Articular chondrocyte of knee joint (primary cell): ENCODE data around the gene FCN3. TPM values are rescaled to one million over a fixed set of nuclear protein-coding genes. Genes with fewer than 3 reads are reported as not detected.

Experiments
- small RNA-seq: library from RNA; depleted of rRNA; stranded (forward); fragments of <200 nt; gene quantifications from one replicate; pipeline ENCODE3, GENCODE V24; 2012
- total RNA-seq: library from RNA; depleted of rRNA; stranded (reverse); fragments of >200 nt; gene quantifications from 2 replicates; pipeline ENCODE4 v1.2.3, GENCODE V29; 2012

The FCN3 gene
- not detected in 2 replicates for total RNA-seq

GRCh38 chr1:27374362-27375086, at the start of gene FCN3:
TSS of gene FCN3 (minus strand) at chr1:27374824. CDS start at chr1:27374818, 6 bp downstream.

GRCh38 chr1:27392096-27392777, 17.6 kb upstream of the FCN3 start, which contains the start of gene GPR3:
TSS of gene GPR3 (plus strand) at chr1:27392622. CDS start at chr1:27393799, 1,177 bp downstream.

GRCh38 chr1:27383039-27383605, 8.5 kb upstream of the FCN3 start, which contains the start of gene CD164L2:
TSS of gene CD164L2 (minus strand) at chr1:27383333. CDS start at chr1:27383239, 94 bp downstream.

GRCh38 chr1:27366411-27367159, 8.0 kb downstream of the FCN3 start, which contains the start of gene MAP3K6:
TSS of gene MAP3K6 (minus strand) at chr1:27366961. CDS start at chr1:27366597, 364 bp downstream.

GRCh38 chr1:27341525-27342252, 32.9 kb downstream of the FCN3 start, which contains the start of gene SYTL1:
TSS of gene SYTL1 (plus strand) at chr1:27342022. CDS start at chr1:27345335, 3,313 bp downstream.

GRCh38 chr1:27321813-27322568, 52.6 kb downstream of the FCN3 start, which contains the start of gene TMEM222:
TSS of gene TMEM222 (plus strand) at chr1:27322163. CDS start at chr1:27322198, 35 bp downstream.

Small RNA genes lying within 50 kb of the gene (small RNA-seq; reads per million reads assigned to genes)
- gene RNU6-48P, result not detected

Other genes starting within 250 kb of the FCN3 start
- 5.1 and 5.2 TPM in 2 replicates for gene SLC9A1, start 219.7 kb downstream of the FCN3 start, total RNA-seq
- gene WDTC1, start 140.2 kb downstream of the FCN3 start, total RNA-seq, result 26.1 TPM in 2 replicates
- 26.3 and 27.8 TPM in 2 replicates for gene TMEM222, start 52.7 kb downstream of the FCN3 start, total RNA-seq
- gene SYTL1, start 32.8 kb downstream of the FCN3 start, total RNA-seq, result 0.13 and 0.22 TPM in 2 replicates
- 23.0 and 27.0 TPM in 2 replicates for gene MAP3K6, start 7.9 kb downstream of the FCN3 start, total RNA-seq
- not detected in 2 replicates for gene CD164L2, start 8.5 kb upstream of the FCN3 start, total RNA-seq
- gene GPR3, start 17.8 kb upstream of the FCN3 start, total RNA-seq, result under 0.01 and 0.11 TPM in 2 replicates
- 28.6 and 30.1 TPM in 2 replicates for gene WASF2, start 115.3 kb upstream of the FCN3 start, total RNA-seq
- gene AHDC1, start 229.3 kb upstream of the FCN3 start, total RNA-seq, result 14.0 and 14.3 TPM in 2 replicates